Ureter (tissue), 1 donor: Measurements from ENCODE around the gene OR5T1. TPM values are rescaled to one million over a fixed set of nuclear protein-coding genes. Genes with fewer than 3 reads are reported as not detected.

ENCODE experiments used
- DNase-seq: peaks from one replicate; pipeline ENCODE4 v3.0.0-alpha.2; 2020; ENCODE audit warnings: low spot score
- total RNA-seq: library from RNA; stranded (reverse); gene quantifications from one replicate; pipeline ENCODE4 v1.2.4, GENCODE V29; 2023
- donor health status: DM: yes; HTN: yes; CAD: no.

OR5T1 gene
- total RNA-seq, result not detected

DNA sequence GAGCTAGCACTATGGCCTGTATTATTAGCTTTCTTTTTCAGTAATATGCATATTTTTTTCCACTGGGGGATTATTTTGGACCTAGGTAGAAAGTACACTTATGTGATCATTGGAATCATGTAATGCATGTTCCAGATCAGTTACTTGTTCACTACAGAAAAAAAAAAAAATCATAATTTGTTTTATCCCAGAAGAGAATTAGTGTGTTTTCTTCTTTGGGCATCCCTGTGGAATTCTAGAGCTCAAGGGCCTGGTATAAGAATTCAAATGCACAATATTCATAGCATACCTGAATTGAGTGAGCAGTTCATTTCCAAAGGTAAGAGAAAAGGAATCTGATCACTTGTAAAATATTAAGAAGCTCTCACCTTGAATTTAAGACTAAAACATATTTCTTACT lies at the start of gene OR5T1:
Gene OR5T1, plus strand, starts transcription at position 301 of the 400 bp plus-strand sequence. CDS start 1,485 bp downstream, outside the sequence.
- DNase-seq, result no peak

DNA sequence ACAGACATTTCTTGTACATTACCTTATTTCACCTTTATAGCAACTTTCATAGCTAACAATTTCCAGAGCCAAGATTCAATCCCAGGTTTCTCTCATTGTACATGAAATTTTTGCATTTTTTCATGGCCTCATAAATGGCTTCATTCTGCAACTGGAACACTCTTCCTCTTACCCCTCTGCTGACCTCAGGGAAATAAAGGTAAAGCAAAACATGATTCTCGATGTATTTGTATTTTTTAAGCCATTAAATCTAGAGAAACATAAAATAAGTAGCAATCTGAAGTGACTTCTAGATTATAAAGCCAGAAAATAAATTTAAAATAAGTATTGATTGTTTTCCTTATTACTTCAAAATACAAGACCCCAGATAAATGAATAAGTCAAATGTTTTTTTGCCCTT lies 39.8 kb upstream of the OR5T1 start, which contains the start of gene OR5T2:
Gene OR5T2, minus strand, starts transcription at position 101 of the 400 bp plus-strand sequence. CDS start 1,193 bp downstream, outside the sequence.
- no peak for DNase-seq

GRCh38 chr11:56251954-56252353 lies 22.0 kb upstream of the OR5T1 start, which contains the start of gene OR5T3:
Gene OR5T3, plus strand, starts transcription at chr11:56252254. Its CDS starts 0 bp downstream, at chr11:56252254.
- no peak for DNase-seq

GRCh38 chr11:56271092-56271491 lies 2.9 kb upstream of the OR5T1 start:
- DNase-seq, result no peak

GRCh38 chr11:56292154-56292553 lies 18.2 kb downstream of the OR5T1 start, which contains the start of gene OR8H1:
Gene OR8H1, minus strand, starts transcription at chr11:56292254. Its CDS starts 1,192 bp downstream, at chr11:56291062.
- no peak for DNase-seq

DNA sequence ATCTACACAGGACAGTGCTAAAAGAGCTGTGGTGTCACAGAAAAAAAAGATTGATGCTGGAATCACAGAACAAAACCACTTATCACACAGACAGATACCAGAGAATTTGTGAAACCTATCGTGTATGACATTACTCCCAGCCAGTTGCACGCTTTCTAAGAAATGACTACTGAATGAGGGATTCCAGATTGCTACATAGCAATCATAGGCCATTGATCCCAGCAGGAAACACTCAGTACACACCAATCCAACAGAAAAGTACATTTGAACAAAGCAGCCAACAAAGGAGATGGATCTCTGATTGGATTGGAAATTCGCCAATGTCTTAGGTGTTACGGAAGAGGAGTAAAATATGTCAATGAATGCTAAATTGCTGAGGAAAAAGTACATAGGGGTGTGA lies 22.9 kb downstream of the OR5T1 start:
- no peak for DNase-seq

- no peak for DNase-seq
These were observed 33.9 kb downstream of the OR5T1 start for GRCh38 chr11:56307836-56308235.

DNA sequence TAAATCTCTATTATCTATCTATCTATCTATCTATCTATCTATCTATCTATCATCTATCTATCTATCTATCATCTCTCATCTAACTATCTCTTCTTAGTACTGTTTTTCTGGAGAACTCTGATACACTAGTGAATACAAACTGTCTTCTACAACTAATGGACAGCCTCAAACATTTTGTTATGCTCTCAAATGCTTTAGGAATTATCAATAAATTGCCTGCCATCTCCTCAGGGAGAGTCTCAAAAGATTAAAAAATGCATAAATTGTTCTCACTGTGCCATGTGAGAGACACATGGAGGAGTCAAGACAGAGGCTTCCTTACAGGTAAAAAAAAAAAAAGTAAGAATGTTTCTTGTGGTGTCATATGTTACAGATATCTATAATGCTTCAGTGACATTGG lies 40.9 kb downstream of the OR5T1 start, which contains the start of gene OR8K3:
Gene OR8K3, plus strand, starts transcription at position 301 of the 400 bp plus-strand sequence. CDS start 3,163 bp downstream, outside the sequence.
- DNase-seq, result no peak

Other genes with a start within 250 kb of the OR5T1 start
- gene OR5AS1, start 246.5 kb upstream of the OR5T1 start, total RNA-seq, result not detected
- gene OR8I2, start 180.8 kb upstream of the OR5T1 start, total RNA-seq, result not detected
- not detected for gene OR8H2, start 170.5 kb upstream of the OR5T1 start, total RNA-seq
- gene OR8H3, start 151.8 kb upstream of the OR5T1 start, total RNA-seq, result not detected
- not detected for gene OR8J3, start 134.0 kb upstream of the OR5T1 start, total RNA-seq
- gene OR8K5, start 113.8 kb upstream of the OR5T1 start, total RNA-seq, result not detected
- gene OR5J2, start 97.5 kb upstream of the OR5T1 start, total RNA-seq, result not detected
- gene OR5T2, start 39.9 kb upstream of the OR5T1 start, total RNA-seq, result not detected
- gene OR5T3, start 21.9 kb upstream of the OR5T1 start, total RNA-seq, result not detected
- gene OR8H1, start 18.1 kb downstream of the OR5T1 start, total RNA-seq, result not detected
- gene OR8K3, start 41.0 kb downstream of the OR5T1 start, total RNA-seq, result not detected
- not detected for gene OR8K1, start 71.9 kb downstream of the OR5T1 start, total RNA-seq
- gene OR8J1, start 80.1 kb downstream of the OR5T1 start, total RNA-seq, result not detected
- gene OR8U1, start 101.5 kb downstream of the OR5T1 start, total RNA-seq, result not detected
- gene OR5AL1, start 138.5 kb downstream of the OR5T1 start, total RNA-seq, result not detected
- not detected for gene OR5M3, start 199.2 kb downstream of the OR5T1 start, total RNA-seq
- not detected for gene OR5M8, start 217.2 kb downstream of the OR5T1 start, total RNA-seq